ENCODE results near the gene CNTNAP2.
A peak's percentile ranks its signal among the peaks of the same experiment; 100 is the strongest.

Gene CNTNAP2

GRCh38 chr7:146094356-146094755, 22.2 kb upstream of the CNTNAP2 start:
- no peak for TF ChIP-seq CTCF (conservative IDR thresholded peaks at IDR 0.05; ENCODE audit: control insufficient read depth, insufficient read depth, low read depth, low read length)
- no peak for DNase-seq (ENCODE audit: low read depth)
- no peak overlapping the region for H3K4me3 ChIP-seq (ENCODE audit: control insufficient read depth, low read depth, low read length)

GRCh38 chr7:146096994-146097393, 19.6 kb upstream of the CNTNAP2 start:
- DNase-seq (ENCODE audit: low read depth), result no peak
- no peak overlapping the region for H3K4me3 ChIP-seq (ENCODE audit: control insufficient read depth, low read depth, low read length)
- TF ChIP-seq CTCF (conservative IDR thresholded peaks at IDR 0.05; ENCODE audit: control insufficient read depth, insufficient read depth, low read depth, low read length), result no peak

- H3K4me3 ChIP-seq (ENCODE audit: control insufficient read depth, low read depth, low read length), result no peak overlapping the region
- TF ChIP-seq CTCF (conservative IDR thresholded peaks at IDR 0.05; ENCODE audit: control insufficient read depth, insufficient read depth, low read depth, low read length), result no peak
- DNase-seq (ENCODE audit: low read depth), result no peak
Observed at GRCh38 chr7:146106319-146106718, 10.3 kb upstream of the CNTNAP2 start.

GRCh38 chr7:146112755-146113154, 3.8 kb upstream of the CNTNAP2 start:
- DNase-seq (ENCODE audit: low read depth), result no peak
- no peak for TF ChIP-seq CTCF (conservative IDR thresholded peaks at IDR 0.05; ENCODE audit: control insufficient read depth, insufficient read depth, low read depth, low read length)
- H3K4me3 ChIP-seq (ENCODE audit: control insufficient read depth, low read depth, low read length), result no peak overlapping the region

- no peak for TF ChIP-seq CTCF (conservative IDR thresholded peaks at IDR 0.05; ENCODE audit: control insufficient read depth, insufficient read depth, low read depth, low read length)
- no peak for DNase-seq (ENCODE audit: low read depth)
- no peak overlapping the region for H3K4me3 ChIP-seq (ENCODE audit: control insufficient read depth, low read depth, low read length)
Observed at GRCh38 chr7:146115548-146115850, 1.1 kb upstream of the CNTNAP2 start.

GRCh38 chr7:146115851-146116520, 615 bp upstream of the CNTNAP2 start:
- no peak for TF ChIP-seq CTCF (conservative IDR thresholded peaks at IDR 0.05; ENCODE audit: control insufficient read depth, insufficient read depth, low read depth, low read length)
- H3K4me3 ChIP-seq (ENCODE audit: control insufficient read depth, low read depth, low read length), result peak overlapping the region; percentile 34
- DNase-seq (ENCODE audit: low read depth), result peak; percentile 23

- TF ChIP-seq CTCF (conservative IDR thresholded peaks at IDR 0.05; ENCODE audit: control insufficient read depth, insufficient read depth, low read depth, low read length), result no peak
- DNase-seq (ENCODE audit: low read depth), result no peak
- no peak overlapping the region for H3K4me3 ChIP-seq (ENCODE audit: control insufficient read depth, low read depth, low read length)
Observed at GRCh38 chr7:146117576-146117975, 975 bp downstream of the CNTNAP2 start.

All from fibroblast of mammary gland (primary cell).